ENCODE data around the gene INHBC.

- no peak for TF ChIP-seq POLR2A (IDR thresholded peaks at IDR 0.05)
- TF ChIP-seq CTCF (IDR thresholded peaks at IDR 0.05 in 4 of 5, conservative IDR thresholded peaks at IDR 0.05 in 1 of 5), result no peak
Observed at GRCh38 chr12:57488402-57489156, 54.0 kb downstream of the INHBC start.
